KMS-11 (cell line): Measurements from ENCODE around the gene PRRX1.

Source experiments
- H2AFZ ChIP-seq: fragments of 200-600 bp; sonication (generic); 2 replicates; pipeline ENCODE4 v1.6.1; 2016; ENCODE audit warnings: antibody characterized with exemption, mixed run types, low read depth
- H3K27ac ChIP-seq: fragments of 200-600 bp; sonication (generic); 2 replicates; pipeline ENCODE4 v1.6.1; 2016; ENCODE audit warnings: mild to moderate bottlenecking, mixed run types
- H3K27me3 ChIP-seq: fragments of 200-600 bp; sonication (generic); 2 replicates; pipeline ENCODE4 v1.6.1; 2017; ENCODE audit warnings: mild to moderate bottlenecking, low read depth, mixed run types, moderate library complexity; ENCODE audit not compliant: insufficient read depth
- H3K36me3 ChIP-seq: fragments of 200-600 bp; sonication (generic); 2 replicates; pipeline ENCODE4 v1.6.1; 2017; ENCODE audit warnings: mild to moderate bottlenecking, mixed run types; ENCODE audit not compliant: insufficient read depth
- H3K4me1 ChIP-seq: fragments of 200-600 bp; sonication (generic); 2 replicates; pipeline ENCODE4 v1.6.1; 2016; ENCODE audit warnings: mild to moderate bottlenecking, low read depth, mixed run types; ENCODE audit not compliant: poor library complexity, severe bottlenecking
- H3K4me2 ChIP-seq: fragments of 200-600 bp; sonication (generic); 2 replicates; pipeline ENCODE4 v1.7.0; 2016; ENCODE audit warnings: mild to moderate bottlenecking, mixed run types
- H3K4me3 ChIP-seq: fragments of 200-600 bp; sonication (generic); IDR thresholded peaks from 2 replicates; pipeline ENCODE4 v1.6.1; 2017; ENCODE audit warnings: low read depth, low read length, mixed read lengths; ENCODE audit not compliant: insufficient read depth
- H3K79me2 ChIP-seq: fragments of 200-600 bp; sonication (generic); 2 replicates; pipeline ENCODE4 v1.6.1; 2016; ENCODE audit warnings: low read depth, mixed run types; ENCODE audit not compliant: insufficient read depth
- H3K9ac ChIP-seq: fragments of 200-600 bp; sonication (generic); 2 replicates; pipeline ENCODE4 v1.6.1; 2016; ENCODE audit warnings: mild to moderate bottlenecking, mixed run types
- H4K20me1 ChIP-seq: fragments of 200-600 bp; sonication (generic); 2 replicates; pipeline ENCODE4 v1.6.1; 2016; ENCODE audit warnings: mild to moderate bottlenecking, mixed run types; ENCODE audit not compliant: insufficient read depth
- TF ChIP-seq, protein P1 (sequence below): fragments of 200-600 bp; sonication (generic); conservative IDR thresholded peaks from 2 replicates; pipeline ENCODE4 v1.6.1; 2017; ENCODE audit warnings: low read depth, mild to moderate bottlenecking, antibody characterized with exemption, low read length, moderate library complexity, mixed read lengths

PRRX1 gene

DNA sequence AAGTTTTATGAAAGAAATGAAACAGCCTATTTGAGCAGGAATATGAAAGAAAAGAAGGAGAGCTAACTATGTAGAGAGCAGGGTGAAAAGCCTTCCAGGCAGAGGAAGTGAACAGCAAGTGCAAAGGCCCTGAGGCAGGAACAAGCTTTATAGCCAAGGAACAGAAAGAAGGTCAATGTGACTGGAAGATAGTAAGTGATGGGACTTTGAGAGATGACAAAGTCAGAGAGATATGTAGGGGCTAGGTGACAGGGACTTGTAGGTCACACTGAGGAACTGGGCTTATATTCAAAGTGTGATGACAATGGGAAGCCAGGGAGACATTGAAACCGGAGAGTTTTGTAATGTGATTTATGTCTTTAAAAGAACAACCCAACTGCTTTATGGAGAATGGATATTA, 18.9 kb downstream of the PRRX1 start:
- H3K27ac ChIP-seq = no peak overlapping the region
- no peak overlapping the region for H3K4me2 ChIP-seq
- no peaks in the 10 kb centered on the region for H3K36me3 ChIP-seq
- no peaks in the 10 kb centered on the region for H3K27me3 ChIP-seq
- no peaks in the 10 kb centered on the region for H4K20me1 ChIP-seq
- no peaks in the 10 kb centered on the region for H3K4me1 ChIP-seq
- TF ChIP-seq, protein P1, sequence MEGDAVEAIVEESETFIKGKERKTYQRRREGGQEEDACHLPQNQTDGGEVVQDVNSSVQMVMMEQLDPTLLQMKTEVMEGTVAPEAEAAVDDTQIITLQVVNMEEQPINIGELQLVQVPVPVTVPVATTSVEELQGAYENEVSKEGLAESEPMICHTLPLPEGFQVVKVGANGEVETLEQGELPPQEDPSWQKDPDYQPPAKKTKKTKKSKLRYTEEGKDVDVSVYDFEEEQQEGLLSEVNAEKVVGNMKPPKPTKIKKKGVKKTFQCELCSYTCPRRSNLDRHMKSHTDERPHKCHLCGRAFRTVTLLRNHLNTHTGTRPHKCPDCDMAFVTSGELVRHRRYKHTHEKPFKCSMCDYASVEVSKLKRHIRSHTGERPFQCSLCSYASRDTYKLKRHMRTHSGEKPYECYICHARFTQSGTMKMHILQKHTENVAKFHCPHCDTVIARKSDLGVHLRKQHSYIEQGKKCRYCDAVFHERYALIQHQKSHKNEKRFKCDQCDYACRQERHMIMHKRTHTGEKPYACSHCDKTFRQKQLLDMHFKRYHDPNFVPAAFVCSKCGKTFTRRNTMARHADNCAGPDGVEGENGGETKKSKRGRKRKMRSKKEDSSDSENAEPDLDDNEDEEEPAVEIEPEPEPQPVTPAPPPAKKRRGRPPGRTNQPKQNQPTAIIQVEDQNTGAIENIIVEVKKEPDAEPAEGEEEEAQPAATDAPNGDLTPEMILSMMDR = no peak
- H2AFZ ChIP-seq = no peak overlapping the region
- H3K9ac ChIP-seq = no peak overlapping the region
- no peak overlapping the region for H3K4me3 ChIP-seq
- H3K79me2 ChIP-seq = no peaks in the 10 kb centered on the region

DNA sequence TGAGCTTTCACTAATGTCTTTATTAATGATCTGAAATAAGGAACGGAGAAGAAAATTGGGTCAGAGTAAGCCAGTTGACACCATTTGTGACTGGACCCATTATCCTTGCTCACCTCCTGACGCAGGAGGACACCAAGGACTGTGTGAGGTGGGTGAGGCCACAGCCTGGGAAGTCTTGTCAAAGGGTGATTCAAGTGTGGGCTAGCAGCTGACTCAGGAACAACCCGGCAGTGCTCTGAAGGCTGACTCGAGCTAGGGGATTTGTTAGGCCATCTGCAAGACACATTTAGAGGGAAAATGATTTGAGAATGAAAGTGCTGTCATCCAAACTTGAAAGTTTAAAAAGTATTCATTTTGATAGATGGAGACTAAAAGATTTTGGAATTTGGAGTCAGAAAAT, 21.2 kb downstream of the PRRX1 start:
- no peaks in the 10 kb centered on the region for H4K20me1 ChIP-seq

DNA sequence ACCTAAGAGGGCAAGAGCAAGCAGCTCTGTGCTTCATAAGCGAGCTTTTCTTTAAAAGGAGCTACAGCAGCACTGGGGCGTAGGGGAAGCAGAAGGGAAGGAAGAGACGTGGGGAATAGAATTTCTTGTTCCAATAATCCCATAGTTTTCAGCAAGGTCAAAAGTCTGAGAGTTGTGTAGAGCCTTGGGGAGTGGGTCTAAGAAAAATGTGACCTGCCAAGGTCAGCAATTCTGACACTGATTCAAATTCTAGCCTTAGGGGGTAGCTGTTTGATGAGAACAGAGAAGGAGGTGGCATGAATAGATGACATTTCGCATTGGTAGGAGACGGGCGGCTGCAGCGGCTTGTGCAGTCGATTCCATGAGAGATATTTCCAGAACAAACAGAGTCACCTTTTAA, 22.4 kb downstream of the PRRX1 start:
- Histone ChIP-seq H3K36me3 (no peaks in the 10 kb centered on the region), H3K27ac (no peak overlapping the region), H4K20me1 (no peaks in the 10 kb centered on the region), H3K27me3 (no peaks in the 10 kb centered on the region), H3K4me1 (no peaks in the 10 kb centered on the region), H3K4me3 (no peak overlapping the region), H2AFZ (no peak overlapping the region), H3K4me2 (no peak overlapping the region), H3K9ac (no peak overlapping the region), H3K79me2 (no peaks in the 10 kb centered on the region)
- TF ChIP-seq, protein P1 = no peak

More for the DNA sequence above, 21.2 kb downstream of the PRRX1 start:
- H3K4me2 ChIP-seq = no peak overlapping the region
- no peaks in the 10 kb centered on the region for H3K4me1 ChIP-seq
- no peaks in the 10 kb centered on the region for H3K36me3 ChIP-seq
- H3K27ac ChIP-seq = no peak overlapping the region
- no peaks in the 10 kb centered on the region for H3K27me3 ChIP-seq
- TF ChIP-seq, protein P1 = no peak
- no peak overlapping the region for H3K4me3 ChIP-seq
- no peak overlapping the region for H2AFZ ChIP-seq
- H3K79me2 ChIP-seq = no peaks in the 10 kb centered on the region
- H3K9ac ChIP-seq = no peak overlapping the region

DNA sequence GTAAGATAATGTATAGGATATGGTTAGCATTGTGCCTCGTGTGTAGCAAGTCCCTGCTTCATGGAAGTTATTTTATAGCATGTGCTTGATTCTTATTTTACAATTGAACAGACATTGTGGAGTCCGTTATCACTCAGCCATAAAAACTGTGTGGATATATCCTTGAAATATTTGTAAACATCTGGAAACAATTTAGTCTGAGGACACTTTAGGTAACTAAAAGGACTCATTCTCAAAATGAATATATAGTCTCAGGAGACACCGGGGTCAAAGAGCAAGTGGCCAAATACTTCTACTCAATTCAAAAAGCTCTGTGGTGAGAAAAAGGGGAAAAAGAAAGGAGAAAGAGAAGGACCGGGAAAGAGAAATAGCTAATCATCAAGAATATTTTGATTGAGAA, 23.7 kb downstream of the PRRX1 start:
- H3K4me2 ChIP-seq = no peak overlapping the region
- H3K9ac ChIP-seq = no peak overlapping the region
- TF ChIP-seq, protein P1 = no peak
- no peaks in the 10 kb centered on the region for H4K20me1 ChIP-seq
- no peaks in the 10 kb centered on the region for H3K27me3 ChIP-seq
- H2AFZ ChIP-seq = no peak overlapping the region
- H3K27ac ChIP-seq = no peak overlapping the region
- H3K36me3 ChIP-seq = no peaks in the 10 kb centered on the region
- H3K79me2 ChIP-seq = no peaks in the 10 kb centered on the region
- H3K4me1 ChIP-seq = no peaks in the 10 kb centered on the region
- H3K4me3 ChIP-seq = no peak overlapping the region

DNA sequence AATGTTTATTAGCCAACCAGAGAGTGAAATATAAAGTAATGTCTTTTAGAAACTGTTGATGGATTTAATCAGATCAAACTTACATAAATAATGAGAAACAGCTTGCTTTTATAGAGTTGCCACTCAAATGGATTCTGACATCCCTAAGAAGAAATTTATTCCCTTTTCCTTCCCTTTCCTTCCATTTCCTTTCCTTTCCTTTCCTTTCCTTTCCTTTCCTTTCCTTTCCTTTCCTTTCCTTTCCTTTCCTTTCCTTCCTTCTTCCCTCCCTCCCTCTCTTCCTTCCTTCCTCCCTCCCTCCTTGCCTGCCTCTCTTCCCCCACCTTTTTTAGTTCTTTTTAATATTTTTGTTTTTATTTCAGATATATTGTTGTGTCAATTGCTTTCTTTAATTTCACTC, 27.3 kb downstream of the PRRX1 start:
- TF ChIP-seq, protein P1 = no peak
- no peak overlapping the region for H2AFZ ChIP-seq
- H3K79me2 ChIP-seq = no peaks in the 10 kb centered on the region
- no peak overlapping the region for H3K27ac ChIP-seq
- H3K9ac ChIP-seq = no peak overlapping the region
- H3K4me2 ChIP-seq = no peak overlapping the region
- no peaks in the 10 kb centered on the region for H3K27me3 ChIP-seq
- no peaks in the 10 kb centered on the region for H3K4me1 ChIP-seq
- H3K4me3 ChIP-seq = no peak overlapping the region
- H4K20me1 ChIP-seq = no peaks in the 10 kb centered on the region
- no peaks in the 10 kb centered on the region for H3K36me3 ChIP-seq
